HG02943 (cell line): ENCODE measurements around the gene CDKN2AIPNL.

Source experiments
- ATAC-seq: cut with Tn5 transposase; IDR thresholded peaks from one replicate; pipeline ENCODE4 v1.9.1; 2021; ENCODE audit warnings: mild to moderate bottlenecking, low read depth, moderate library complexity; ENCODE audit not compliant: unreplicated experiment

CDKN2AIPNL gene, protein sequence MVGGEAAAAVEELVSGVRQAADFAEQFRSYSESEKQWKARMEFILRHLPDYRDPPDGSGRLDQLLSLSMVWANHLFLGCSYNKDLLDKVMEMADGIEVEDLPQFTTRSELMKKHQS

GRCh38 chr5:134411546-134412266 is at the start of gene CDKN2AIPNL:
Gene CDKN2AIPNL (minus strand): TSS chr5:134411881. CDS start chr5:134411854, 27 bp downstream.
- peak; percentile 94 for ATAC-seq

- ATAC-seq = no peak
Measured at GRCh38 chr5:134460551-134460950, 48.9 kb upstream of the CDKN2AIPNL start.

- no peak for ATAC-seq
Measured at GRCh38 chr5:134459491-134459890, 47.8 kb upstream of the CDKN2AIPNL start.

GRCh38 chr5:134459010-134459403 is 47.3 kb upstream of the CDKN2AIPNL start:
- no peak for ATAC-seq

GRCh38 chr5:134458234-134459009 is 46.7 kb upstream of the CDKN2AIPNL start:
- no peak for ATAC-seq

DNA sequence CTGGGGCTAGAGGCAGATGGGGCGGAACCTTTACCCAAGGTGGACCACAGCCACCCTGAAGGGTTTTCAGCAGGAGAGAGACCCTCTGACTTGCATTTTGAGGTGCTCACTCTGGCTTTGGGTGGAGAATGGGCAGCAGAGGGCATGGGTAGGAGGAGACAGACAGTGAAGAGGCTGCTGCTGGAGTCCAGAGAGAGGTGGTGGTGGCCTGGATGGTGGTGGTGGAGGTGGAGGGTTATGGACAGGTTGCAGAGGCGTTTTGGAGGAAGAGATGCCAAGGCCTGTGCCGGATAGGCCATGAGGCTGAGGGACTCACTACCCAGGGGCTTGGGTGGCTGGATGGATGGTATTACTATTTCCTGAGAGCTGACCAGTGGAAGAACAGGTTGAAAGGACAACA is 46.1 kb upstream of the CDKN2AIPNL start:
- no peak for ATAC-seq

DNA sequence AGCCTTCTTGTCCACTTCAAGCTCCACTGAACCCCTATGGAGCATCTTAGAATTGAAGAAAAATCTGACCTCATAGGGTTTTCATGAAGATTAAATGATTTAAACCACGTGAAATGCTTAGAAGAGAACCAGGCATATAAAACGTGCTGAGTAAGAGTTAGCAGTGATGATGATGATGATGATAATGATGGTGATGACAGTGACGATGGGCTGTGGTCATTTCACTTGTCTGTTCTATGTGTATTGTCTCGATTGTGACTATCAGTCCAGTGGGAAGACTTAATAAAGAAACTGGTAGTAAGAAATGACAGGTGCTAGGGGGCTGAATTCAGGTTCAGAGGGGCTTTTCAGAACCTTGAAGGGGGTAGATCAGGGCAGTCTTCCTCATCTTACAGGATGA is 45.1 kb upstream of the CDKN2AIPNL start:
- no peak for ATAC-seq

DNA sequence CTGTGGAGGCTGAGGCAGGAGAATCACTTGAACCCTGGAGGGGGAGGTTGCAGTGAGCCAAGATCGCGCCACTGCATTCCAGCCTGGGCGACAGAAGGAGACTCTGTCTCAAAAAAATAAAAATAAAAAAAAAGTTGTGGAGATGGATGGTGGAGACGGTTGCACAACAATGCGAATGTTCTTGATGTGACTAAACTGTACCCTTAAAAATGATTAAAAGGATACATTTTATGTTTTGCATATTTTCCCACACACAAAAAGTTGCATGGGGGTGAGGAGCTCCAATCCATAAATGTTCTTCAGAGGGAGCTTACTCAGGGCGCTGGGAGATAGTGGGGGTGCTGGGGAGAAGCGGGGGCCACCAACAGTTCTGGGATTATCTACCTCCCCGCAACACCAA is 43.8 kb upstream of the CDKN2AIPNL start:
- no peak for ATAC-seq

- ATAC-seq = no peak
Measured at GRCh38 chr5:134453016-134453415, 41.3 kb upstream of the CDKN2AIPNL start.

DNA sequence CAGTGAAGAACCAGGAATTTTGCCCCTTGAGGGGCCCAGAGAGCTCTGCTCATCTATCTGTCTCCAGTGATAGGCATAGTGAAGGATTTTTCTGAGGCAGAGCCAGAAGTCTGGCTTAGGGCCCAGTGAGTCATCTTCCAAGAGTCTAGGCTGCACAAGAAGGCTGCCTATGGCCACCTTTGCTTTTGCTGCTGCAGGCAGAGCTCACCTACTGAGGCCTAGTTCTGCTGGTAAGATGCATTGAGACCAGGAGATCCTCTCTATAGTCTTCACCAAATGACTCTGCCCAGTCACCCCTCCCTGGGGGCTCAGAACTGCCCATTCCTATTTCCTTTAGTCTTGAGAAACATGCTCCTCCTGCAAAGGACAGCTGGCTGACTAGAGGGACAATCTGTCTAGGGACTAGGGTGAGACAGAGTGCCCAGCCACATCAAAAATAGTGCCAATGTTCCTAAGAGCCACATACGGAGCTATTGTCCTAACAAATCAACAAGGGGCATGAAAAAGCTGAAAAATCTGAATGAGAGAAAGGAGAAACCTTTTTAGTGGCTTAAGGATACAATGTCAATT is 40.3 kb upstream of the CDKN2AIPNL start:
- ATAC-seq = no peak

DNA sequence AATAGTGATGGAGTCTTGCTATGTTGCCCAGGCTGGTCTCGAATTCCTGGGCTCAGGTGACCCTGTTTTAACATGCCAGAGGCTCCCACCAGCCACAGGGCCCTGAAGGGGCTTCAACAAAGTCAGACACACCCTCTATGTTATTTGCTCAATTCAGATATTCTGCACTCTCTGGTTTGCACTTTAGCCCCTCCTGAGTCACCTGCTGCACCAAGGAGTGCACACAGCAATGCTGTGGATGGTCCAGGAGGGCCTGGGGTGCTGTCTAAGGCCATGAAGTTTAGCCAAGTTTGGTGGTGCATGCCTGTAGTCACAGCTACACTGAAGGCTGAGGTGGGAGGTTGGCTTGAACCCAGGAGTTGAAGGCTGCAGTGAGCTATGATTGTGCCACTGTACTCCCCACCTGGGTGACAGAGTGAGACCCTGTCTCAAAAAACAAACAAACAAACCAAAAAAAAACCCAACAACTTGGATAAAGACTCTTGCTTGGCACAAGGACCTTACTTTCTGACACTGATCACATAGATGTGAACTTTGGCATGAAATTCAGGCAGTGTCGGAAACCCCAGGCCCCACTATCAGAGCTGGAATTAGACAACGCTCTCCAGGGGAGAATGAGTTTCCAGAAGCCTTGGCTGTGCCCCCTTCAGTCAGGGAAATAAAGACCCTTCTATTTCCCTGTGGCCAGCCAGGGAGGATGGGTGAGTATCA is 39.7 kb upstream of the CDKN2AIPNL start:
- ATAC-seq = no peak

- no peak for ATAC-seq
Measured at GRCh38 chr5:134450374-134450773, 38.7 kb upstream of the CDKN2AIPNL start.

DNA sequence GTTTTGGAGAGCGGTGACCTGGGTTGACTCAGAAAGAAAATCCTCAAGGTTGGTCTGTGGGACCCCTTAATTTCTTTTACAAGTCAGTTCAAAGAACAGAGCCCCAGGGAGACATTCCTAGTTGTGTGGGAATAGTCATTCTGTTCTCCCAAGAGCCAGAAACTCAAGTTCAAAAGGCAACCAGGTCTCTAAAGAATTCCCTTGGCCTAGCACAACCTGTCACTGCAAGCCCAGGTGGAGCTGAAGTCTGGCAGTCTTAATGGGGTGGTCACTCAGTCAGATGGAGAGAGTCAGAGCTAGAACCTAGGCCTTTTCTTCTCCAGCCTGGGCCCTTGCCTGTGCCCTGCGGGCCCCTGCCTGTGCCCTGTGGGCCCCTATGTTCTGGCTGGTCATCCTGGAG is 37.5 kb upstream of the CDKN2AIPNL start:
- no peak for ATAC-seq

DNA sequence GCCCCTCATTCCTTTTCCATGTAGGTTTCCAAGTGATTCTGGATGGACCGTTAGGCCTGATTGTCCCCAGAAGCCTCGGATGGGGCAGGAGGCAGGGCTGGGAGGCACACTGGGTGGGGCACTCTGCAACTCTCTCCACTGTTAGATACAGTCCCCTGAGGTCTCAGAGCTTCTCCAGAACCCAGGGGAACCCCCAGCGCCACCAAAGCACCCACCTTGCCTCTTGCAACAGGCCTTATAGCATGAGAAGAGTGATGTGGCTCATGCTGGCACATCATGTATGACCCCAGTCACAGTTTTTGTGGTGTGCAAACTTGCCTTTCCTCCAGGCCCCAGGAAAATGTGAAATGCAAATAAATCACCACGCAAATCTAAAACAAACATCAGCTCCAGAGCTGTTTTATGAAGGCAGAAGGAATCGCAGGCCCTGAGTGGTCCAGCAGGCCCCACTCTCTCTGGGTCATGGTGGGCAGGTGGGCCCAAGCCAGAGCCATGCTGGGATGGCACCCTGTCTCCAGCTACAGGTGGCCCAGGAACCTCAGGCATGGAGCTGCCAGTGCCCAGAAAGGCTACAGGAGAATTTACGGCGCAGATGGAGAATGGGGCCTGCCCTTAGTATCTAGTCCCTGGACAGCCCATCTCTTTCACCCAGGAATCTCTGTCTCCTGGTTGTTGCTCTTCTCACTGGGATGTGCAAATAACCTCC is 36.3 kb upstream of the CDKN2AIPNL start:
- no peak for ATAC-seq

- no peak for ATAC-seq
Measured at GRCh38 chr5:134446938-134447337, 35.3 kb upstream of the CDKN2AIPNL start.

- no peak for ATAC-seq
Measured at GRCh38 chr5:134445856-134446818, 34.5 kb upstream of the CDKN2AIPNL start.

GRCh38 chr5:134444941-134445471 is 33.3 kb upstream of the CDKN2AIPNL start:
- ATAC-seq = no peak

- no peak for ATAC-seq
Measured at GRCh38 chr5:134440201-134440755, 28.6 kb upstream of the CDKN2AIPNL start.
